WERI-Rb-1 (cell line): ENCODE results near the gene PFKP.

ENCODE experiments used
- DNase-seq: peaks from one replicate; pipeline ENCODE4 v3.0.0-alpha.2; 2020
- H3K27ac ChIP-seq: fragments of 250-450 bp; sonication (Bioruptor Pico); 2 replicates; pipeline ENCODE4 v1.5.1; 2020; ENCODE audit warnings: mild to moderate bottlenecking, moderate library complexity
- H3K27me3 ChIP-seq: fragments of 250-450 bp; sonication (Bioruptor Pico); 2 replicates; pipeline ENCODE4 v1.5.1; 2021; ENCODE audit warnings: mild to moderate bottlenecking, low read depth, moderate library complexity; ENCODE audit not compliant: insufficient read depth, severe bottlenecking
- H3K36me3 ChIP-seq: fragments of 250-450 bp; sonication (Bioruptor Pico); 2 replicates; pipeline ENCODE4 v1.5.1; 2020; ENCODE audit warnings: mild to moderate bottlenecking, moderate library complexity
- H3K4me3 ChIP-seq: 2 replicates; pipeline ENCODE4 v1.5.1; 2011; ENCODE audit warnings: low read depth, mild to moderate bottlenecking, control low read depth, low read length
- H3K9me3 ChIP-seq: fragments of 250-450 bp; sonication (Bioruptor Pico); 2 replicates; pipeline ENCODE4 v1.5.1; 2021; ENCODE audit warnings: mild to moderate bottlenecking, moderate library complexity; ENCODE audit not compliant: severe bottlenecking
- CTCF ChIP-seq: IDR thresholded peaks from 2 replicates; pipeline ENCODE4 v1.5.1; 2011; ENCODE audit warnings: low read depth, mild to moderate bottlenecking, control low read depth, inconsistent platforms, low read length

PFKP gene

GRCh38 chr10:3119796-3120459, 52.6 kb downstream of the PFKP start:
- peak; percentile 38 for TF ChIP-seq CTCF
- DNase-seq: peak; percentile 24
- Histone ChIP-seq H3K4me3 (no peak overlapping the region), H3K9me3 (no peaks in the 10 kb centered on the region), H3K27me3 (no peaks in the 10 kb centered on the region), H3K36me3 (no peaks in the 10 kb centered on the region; the same call in 1 of the 2 replicates), H3K27ac (no peak overlapping the region)

DNA sequence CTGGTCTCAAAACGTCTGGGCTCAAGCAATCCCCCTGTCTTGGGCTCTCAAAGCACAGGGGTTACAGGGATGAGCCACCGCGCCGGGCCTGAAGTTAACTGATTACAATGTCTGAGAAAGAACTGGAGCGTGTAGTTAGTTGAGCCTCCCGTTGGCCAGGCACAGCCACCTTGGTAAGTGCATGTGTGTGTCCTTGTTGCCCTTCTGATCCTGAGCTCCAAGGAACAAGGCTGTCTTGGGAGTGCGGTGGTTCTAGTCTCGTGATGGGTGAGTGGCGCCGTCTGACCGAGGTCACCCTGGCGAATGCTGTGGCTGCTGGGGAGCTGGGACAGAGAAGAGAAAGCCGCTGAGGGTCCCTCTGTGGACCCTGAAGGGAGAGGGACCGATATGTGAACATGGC, 54.7 kb downstream of the PFKP start:
- DNase-seq: no peak
- no peak overlapping the region for H3K27ac ChIP-seq
- H3K4me3 ChIP-seq: no peak overlapping the region
- no peak for TF ChIP-seq CTCF
- H3K27me3 ChIP-seq: no peaks in the 10 kb centered on the region
- H3K9me3 ChIP-seq: no peaks in the 10 kb centered on the region
- no peaks in the 10 kb centered on the region; the same call in 1 of the 2 replicates for H3K36me3 ChIP-seq

- no peak for DNase-seq
- Histone ChIP-seq H3K27me3 (no peaks in the 10 kb centered on the region), H3K4me3 (no peak overlapping the region), H3K9me3 (no peaks in the 10 kb centered on the region), H3K36me3 (no peaks in the 10 kb centered on the region; the same call in 1 of the 2 replicates), H3K27ac (no peak overlapping the region)
- TF ChIP-seq CTCF: no peak
These were observed 55.3 kb downstream of the PFKP start for GRCh38 chr10:3122486-3123205.

DNA sequence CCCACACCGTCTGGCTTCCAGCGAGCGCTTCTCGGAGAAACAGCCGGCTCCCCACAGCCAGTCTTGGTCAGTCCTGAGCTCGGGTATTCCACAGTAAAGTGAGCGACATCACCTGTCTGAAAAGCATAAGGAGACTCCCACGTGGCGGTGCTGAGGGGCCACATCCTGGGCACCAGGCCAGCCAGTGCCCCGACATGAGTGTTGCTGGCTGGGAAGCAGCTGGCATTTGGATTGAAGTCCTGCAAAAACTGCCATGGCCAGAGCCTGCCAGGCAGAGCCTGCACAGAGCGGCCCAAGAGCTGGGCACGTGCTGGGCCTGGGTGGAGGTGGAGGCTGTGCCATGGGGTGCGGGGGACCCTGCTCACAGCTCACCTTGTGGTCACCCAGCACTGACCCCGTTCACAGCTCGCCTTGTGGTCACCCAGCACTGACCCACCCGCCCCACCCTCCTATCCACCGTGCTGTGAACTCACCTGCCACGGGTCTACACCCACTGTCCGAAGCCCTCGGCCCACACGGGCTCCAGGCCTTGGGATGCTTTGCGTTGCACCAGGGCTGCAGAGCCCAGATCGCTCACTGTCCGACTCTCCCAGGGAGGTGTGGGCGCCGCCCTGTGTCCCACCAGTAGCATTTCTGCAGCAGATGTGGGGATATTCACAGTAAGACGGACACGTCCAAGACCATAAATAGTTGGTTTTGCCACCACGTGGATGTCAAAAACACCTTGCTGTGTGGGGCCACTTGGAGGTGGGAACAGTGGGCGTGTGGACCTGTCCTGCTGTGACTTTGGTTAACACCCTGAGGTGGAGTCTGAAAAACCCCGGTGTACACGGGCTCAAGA, 56.4 kb downstream of the PFKP start:
- Histone ChIP-seq H3K9me3 (no peaks in the 10 kb centered on the region), H3K4me3 (no peak overlapping the region), H3K27me3 (no peaks in the 10 kb centered on the region), H3K27ac (no peak overlapping the region), H3K36me3 (no peaks in the 10 kb centered on the region; the same call in 1 of the 2 replicates)
- no peak for TF ChIP-seq CTCF
- DNase-seq: no peak

DNA sequence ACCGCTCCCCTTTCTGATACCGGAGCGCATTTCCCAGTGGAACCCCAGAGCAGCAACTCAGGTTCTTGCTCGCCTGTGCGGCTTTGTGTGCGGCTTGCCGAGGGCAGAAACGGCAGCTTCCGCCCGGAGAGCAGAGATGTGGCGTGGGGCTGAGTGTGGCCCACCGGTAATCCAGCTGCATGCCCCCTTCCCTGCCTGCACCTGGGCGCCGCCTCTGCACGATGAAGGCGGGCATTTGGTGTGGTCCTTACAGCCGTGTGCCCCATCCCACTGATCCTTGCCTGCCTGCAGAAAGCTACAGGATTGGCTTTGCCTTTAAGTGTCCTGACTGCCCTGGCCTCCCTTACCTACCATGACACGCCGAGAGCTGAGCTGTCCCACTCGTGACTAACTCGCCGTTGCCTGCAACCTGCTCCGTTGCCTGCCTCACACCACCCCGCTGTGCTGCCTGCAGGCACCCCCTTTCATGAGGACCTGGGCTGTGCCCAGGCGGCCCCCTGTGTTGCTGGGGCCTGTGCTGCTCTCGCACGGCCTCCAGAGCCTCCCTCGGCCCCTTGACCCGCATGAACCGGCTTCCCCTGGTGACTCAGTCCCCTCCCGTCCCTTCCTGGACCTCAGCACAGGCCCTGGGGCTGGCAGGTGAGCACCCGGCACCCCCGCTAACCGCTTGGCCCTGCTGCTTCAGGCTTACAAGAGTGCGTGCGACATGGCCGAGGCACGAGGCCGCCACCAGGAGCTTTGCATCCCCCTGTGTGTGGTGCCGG, 57.2 kb downstream of the PFKP start:
- H3K9me3 ChIP-seq: no peaks in the 10 kb centered on the region
- no peak for TF ChIP-seq CTCF
- H3K27ac ChIP-seq: no peak overlapping the region
- DNase-seq: no peak
- H3K27me3 ChIP-seq: no peaks in the 10 kb centered on the region
- H3K4me3 ChIP-seq: no peak overlapping the region
- H3K36me3 ChIP-seq: no peaks in the 10 kb centered on the region
